ENCODE results near the gene SLC22A16.

SLC22A16 gene

GRCh38 chr6:110399219-110400071, 77.0 kb downstream of the SLC22A16 start:
- no peak for DNase-seq

DNA sequence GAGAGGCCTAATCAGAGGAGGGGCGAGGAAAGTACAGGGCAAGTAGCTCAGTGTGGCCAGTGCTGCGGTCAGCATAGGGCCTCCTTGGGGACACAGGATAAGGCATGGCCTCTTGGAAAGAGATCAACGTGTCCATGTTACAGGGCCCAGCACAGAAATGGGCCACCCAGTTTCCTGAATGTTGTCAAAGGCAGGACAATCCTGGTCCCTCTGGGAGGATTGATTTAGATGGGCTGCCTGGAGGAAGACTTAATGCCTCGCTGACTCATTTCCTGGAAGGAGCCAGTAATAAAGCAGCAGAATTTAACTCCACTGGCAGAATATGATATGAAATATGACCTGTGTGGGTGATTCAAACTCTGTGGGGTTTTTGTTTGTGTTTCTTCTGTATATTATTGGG, 77.6 kb downstream of the SLC22A16 start:
- DNase-seq, result no peak

GRCh38 chr6:110395221-110395620, 81.2 kb downstream of the SLC22A16 start:
- DNase-seq, result no peak

GRCh38 chr6:110394409-110394808, 82.0 kb downstream of the SLC22A16 start:
- no peak for DNase-seq

GRCh38 chr6:110392727-110393126, 83.7 kb downstream of the SLC22A16 start:
- DNase-seq, result no peak

DNA sequence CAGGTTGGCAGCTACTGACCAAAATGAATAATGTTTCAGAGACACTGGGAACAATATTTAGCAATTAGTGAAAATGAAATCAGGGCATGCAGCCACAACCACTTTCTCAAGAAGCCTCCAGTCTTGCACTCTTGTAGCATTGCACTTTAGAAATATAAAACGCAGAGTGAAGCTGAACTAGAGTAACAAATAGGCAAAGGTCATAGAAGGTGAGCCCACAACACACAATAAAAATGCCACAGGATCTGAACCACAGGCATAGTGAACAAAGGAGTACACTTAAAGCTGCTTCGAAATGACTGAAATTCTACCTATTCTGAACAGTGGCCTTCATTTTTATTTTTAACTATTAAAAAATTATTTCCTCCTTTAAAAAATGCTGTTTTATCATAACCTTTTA, 86.0 kb downstream of the SLC22A16 start:
- DNase-seq, result no peak

DNA sequence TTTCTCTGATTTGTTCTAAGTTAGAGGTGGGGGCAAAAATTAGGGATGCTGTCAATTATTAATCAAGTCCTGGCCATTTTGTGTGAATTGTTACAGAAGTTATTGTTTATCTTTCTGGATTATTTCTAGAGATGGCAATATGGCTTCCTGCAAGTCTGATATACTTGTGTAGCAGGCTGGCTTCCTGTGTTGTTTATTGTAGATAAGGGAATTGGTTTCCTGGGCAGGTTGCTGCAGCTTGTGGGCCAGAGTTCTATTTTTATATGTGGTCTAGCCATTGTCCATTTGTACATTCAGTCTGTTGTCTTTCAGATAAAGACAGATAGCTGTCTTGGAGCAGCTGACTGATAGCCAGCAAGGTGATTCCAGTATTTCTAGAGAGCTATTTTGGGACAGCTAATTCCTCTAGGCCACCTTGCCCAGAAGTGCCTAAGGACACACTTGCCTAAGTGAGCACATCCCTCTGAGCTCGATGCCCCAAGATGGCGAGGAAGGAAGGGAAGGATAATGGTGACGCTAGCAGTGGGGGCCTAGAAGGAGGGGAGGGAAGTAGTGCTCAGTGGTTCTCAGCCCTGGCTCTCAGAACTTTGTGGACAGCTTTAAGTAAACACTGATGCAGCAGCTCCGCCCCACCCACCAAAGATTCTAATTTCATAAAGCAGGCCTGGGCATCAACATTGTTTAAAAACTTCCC, 86.6 kb downstream of the SLC22A16 start:
- no peak for DNase-seq

DNA sequence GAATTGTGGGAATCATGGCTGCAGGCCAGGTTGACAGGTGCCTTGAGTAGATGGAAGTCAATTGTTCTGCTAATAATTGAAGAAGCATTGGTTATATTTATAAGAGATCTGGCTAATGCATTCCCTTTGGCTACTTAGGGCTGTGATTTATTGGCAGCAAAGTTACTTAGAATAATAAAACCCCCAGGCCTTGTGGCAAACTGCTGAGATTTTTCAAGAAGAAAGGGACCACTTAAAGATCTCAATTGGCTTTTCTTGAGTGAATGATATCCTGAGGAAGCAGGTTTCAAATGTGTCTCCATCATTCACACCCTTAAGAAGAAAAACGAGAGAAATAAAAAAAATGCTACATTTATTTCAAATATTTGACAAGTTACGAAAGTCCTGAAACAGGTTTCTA, 88.4 kb downstream of the SLC22A16 start:
- no peak for DNase-seq

- DNase-seq, result no peak
Measured at GRCh38 chr6:110385458-110385863, 91.0 kb downstream of the SLC22A16 start.

GRCh38 chr6:110378552-110378951, 97.9 kb downstream of the SLC22A16 start:
- DNase-seq, result no peak

Measured in CD4-positive, alpha-beta T cell treated with Interleukin-10 for 1 hour (primary cell).